Parathyroid adenoma (tissue), 2 donors: Measurements from ENCODE around the gene INS.

Experiments used
- H2AFZ ChIP-seq: fragments of 300-600 bp; sonication (generic); one replicate; pipeline ENCODE4 v1.7.0; 2017; ENCODE audit warnings: antibody characterized with exemption, mild to moderate bottlenecking
- H3K27ac ChIP-seq: fragments of 300-600 bp; sonication (generic); one replicate; pipeline ENCODE4 v1.7.0; 2017
- H3K27me3 ChIP-seq: fragments of 300-600 bp; sonication (generic); one replicate; pipeline ENCODE4 v1.7.0; 2017; ENCODE audit warnings: low read length; ENCODE audit not compliant: control insufficient read depth, insufficient read depth
- H3K36me3 ChIP-seq: fragments of 300-600 bp; sonication (generic); one replicate; pipeline ENCODE4 v1.7.0; 2017; ENCODE audit warnings: low read length; ENCODE audit not compliant: control insufficient read depth, insufficient read depth
- H3K4me1 ChIP-seq: fragments of 300-600 bp; sonication (generic); one replicate; pipeline ENCODE4 v1.7.0; 2017; ENCODE audit warnings: control low read depth
- H3K4me2 ChIP-seq: fragments of 300-600 bp; sonication (generic); one replicate; pipeline ENCODE4 v1.7.0; 2017; ENCODE audit warnings: low read length
- H3K4me3 ChIP-seq: fragments of 300-600 bp; sonication (generic); one replicate; pipeline ENCODE4 v1.7.0; 2017; ENCODE audit warnings: low read depth, low read length
- H3K79me2 ChIP-seq: fragments of 300-600 bp; sonication (generic); one replicate; pipeline ENCODE4 v1.7.0; 2017; ENCODE audit warnings: control low read depth
- H3K9ac ChIP-seq: fragments of 300-600 bp; sonication (generic); one replicate; pipeline ENCODE4 v1.7.0; 2017; ENCODE audit warnings: mild to moderate bottlenecking
- H3K9me3 ChIP-seq: fragments of 300-600 bp; sonication (generic); one replicate; pipeline ENCODE4 v1.7.0; 2017; ENCODE audit warnings: low read length; ENCODE audit not compliant: control insufficient read depth
- TF ChIP-seq, protein P1 (sequence below): fragments of 300-600 bp; sonication (generic); IDR thresholded peaks from one replicate; pipeline ENCODE4 v1.7.0; 2017; ENCODE audit warnings: antibody characterized with exemption, mild to moderate bottlenecking
- donor health status: primary hyperparathyroidism.

Gene INS

DNA sequence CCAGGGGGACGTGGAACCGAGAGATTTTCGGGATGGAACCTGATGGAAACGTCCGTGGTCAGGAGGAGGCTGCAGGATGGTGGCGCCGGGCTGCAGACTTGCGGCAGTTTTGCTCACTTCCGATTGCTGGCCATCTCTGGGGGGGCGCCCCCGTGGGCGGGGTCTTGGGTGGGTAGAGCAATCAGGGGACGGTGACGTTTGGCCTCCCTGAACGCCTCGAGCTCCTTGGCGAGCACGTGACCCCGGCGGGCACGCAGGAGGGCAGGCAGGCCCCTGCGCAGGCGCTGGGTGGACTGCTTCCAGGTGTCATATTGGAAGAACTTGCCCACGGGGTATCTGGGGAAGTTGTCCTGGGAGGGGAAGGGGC is 28.2 kb downstream of the INS start:
- Histone ChIP-seq H3K4me1 (no peaks in the 10 kb centered on the region), H3K4me2 (no peak overlapping the region), H3K9me3 (no peaks in the 10 kb centered on the region), H3K4me3 (no peak overlapping the region), H3K79me2 (no peaks in the 10 kb centered on the region), H3K27me3 (no peaks in the 10 kb centered on the region), H3K9ac (no peak overlapping the region), H3K27ac (no peak overlapping the region), H3K36me3 (no peaks in the 10 kb centered on the region), H2AFZ (no peak overlapping the region)
- TF ChIP-seq, protein P1, sequence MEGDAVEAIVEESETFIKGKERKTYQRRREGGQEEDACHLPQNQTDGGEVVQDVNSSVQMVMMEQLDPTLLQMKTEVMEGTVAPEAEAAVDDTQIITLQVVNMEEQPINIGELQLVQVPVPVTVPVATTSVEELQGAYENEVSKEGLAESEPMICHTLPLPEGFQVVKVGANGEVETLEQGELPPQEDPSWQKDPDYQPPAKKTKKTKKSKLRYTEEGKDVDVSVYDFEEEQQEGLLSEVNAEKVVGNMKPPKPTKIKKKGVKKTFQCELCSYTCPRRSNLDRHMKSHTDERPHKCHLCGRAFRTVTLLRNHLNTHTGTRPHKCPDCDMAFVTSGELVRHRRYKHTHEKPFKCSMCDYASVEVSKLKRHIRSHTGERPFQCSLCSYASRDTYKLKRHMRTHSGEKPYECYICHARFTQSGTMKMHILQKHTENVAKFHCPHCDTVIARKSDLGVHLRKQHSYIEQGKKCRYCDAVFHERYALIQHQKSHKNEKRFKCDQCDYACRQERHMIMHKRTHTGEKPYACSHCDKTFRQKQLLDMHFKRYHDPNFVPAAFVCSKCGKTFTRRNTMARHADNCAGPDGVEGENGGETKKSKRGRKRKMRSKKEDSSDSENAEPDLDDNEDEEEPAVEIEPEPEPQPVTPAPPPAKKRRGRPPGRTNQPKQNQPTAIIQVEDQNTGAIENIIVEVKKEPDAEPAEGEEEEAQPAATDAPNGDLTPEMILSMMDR = no peak

DNA sequence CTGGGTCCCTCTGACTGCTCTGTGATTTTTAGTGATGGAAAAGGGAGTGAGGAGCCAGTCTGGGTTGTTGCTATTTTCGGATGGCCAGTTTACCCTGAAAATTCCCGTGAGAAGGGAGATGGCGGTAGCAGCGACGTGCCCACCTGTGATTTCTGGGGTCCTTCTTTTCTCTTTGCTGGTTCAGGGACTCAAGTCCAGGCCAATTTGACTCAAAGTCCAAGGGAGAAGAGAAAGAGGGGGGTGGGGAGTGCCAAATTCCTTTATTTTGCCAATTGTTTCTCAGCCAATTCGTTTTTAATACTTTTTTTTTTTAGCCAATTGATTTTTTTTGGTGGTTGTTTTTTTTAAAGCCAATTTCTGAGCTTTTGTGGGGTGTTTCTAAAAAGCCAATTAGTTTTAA is 28.8 kb downstream of the INS start:
- TF ChIP-seq, protein P1 = no peak
- Histone ChIP-seq H3K36me3 (no peaks in the 10 kb centered on the region), H3K79me2 (no peaks in the 10 kb centered on the region), H3K27ac (no peak overlapping the region), H3K4me2 (no peak overlapping the region), H3K4me1 (no peaks in the 10 kb centered on the region), H3K9me3 (no peaks in the 10 kb centered on the region), H3K4me3 (no peak overlapping the region), H3K27me3 (no peaks in the 10 kb centered on the region), H2AFZ (no peak overlapping the region), H3K9ac (no peak overlapping the region)

DNA sequence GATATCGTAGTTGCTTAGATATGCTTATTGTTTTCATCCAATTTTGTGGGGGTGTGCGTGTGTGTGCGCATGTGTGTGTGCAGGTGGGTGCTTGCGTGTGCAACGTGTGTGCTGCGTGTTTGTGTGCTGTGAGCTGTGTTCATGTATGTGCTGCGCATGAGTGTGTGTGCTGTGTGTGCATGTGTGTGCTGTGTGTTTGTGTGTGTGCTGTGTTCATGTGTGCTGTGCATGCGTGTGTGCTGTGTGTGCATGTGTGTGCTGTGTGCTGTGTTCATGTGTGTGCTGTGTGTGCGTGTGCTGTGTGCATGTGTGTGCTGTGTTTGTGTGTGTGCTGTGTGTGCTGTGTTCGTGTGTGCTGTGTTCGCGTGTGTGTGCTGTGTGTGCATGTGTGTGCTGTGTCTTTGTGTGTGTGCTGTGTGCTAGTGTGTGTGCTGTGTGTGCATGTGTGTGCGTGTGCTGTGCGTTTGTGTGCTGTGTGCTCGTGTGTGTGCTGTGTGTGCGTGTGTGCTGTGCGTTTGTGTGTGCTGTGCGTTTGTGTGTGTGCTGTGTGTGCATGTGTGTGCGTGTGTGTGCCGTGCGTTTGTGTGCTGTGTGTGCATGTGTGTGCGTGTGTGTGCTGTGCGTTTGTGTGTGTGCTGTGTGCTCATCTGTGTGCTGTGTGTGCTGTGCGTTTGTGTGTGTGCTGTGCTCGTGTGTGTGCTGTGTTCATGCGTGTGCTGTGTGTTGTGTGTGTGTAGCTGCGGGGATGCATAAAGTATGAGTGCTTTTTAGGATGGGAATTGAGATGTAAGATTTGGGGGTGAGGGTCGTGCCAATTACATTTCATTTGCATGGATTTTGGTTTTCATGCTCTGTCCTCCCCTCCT is 29.4 kb downstream of the INS start:
- Histone ChIP-seq H3K79me2 (no peaks in the 10 kb centered on the region), H3K4me1 (no peaks in the 10 kb centered on the region), H3K27ac (no peak overlapping the region), H3K4me3 (no peak overlapping the region), H3K9me3 (no peaks in the 10 kb centered on the region), H3K36me3 (no peaks in the 10 kb centered on the region), H3K27me3 (no peaks in the 10 kb centered on the region), H3K9ac (no peak overlapping the region), H3K4me2 (no peak overlapping the region), H2AFZ (no peak overlapping the region)
- TF ChIP-seq, protein P1 = no peak

DNA sequence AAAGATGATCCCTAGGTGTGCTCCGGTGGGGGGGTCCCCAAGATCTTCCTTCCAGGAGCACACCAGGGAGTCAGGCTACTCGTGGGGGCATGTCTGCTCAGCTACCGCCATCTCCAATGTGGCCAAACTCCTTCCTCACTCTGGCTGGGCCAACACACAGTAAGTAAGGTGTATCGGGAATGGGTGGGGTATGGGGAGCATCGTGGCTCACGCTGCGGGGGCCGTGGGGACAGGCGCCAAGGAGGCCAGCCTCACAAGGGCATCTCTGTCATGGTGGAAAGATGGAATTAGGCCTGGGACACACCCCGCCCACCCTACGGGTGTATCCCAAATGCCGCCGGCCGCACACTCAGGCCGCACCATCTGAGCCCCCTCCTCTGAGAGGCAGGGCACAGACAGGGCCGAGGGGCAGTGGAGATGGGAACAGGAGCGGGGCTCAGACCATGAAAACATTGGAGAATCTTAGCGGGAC is 30.1 kb downstream of the INS start:
- H3K79me2 ChIP-seq = no peaks in the 10 kb centered on the region
- no peak overlapping the region for H3K27ac ChIP-seq
- no peaks in the 10 kb centered on the region for H3K27me3 ChIP-seq
- H3K36me3 ChIP-seq = no peaks in the 10 kb centered on the region
- no peak overlapping the region for H3K4me2 ChIP-seq
- no peak overlapping the region for H3K9ac ChIP-seq
- TF ChIP-seq, protein P1 = no peak
- H3K4me1 ChIP-seq = no peaks in the 10 kb centered on the region
- H3K4me3 ChIP-seq = no peak overlapping the region
- no peaks in the 10 kb centered on the region for H3K9me3 ChIP-seq
- no peak overlapping the region for H2AFZ ChIP-seq
